GM19193 (cell line): ENCODE data around the gene ABCA2.

ENCODE experiments used
- POLR2A ChIP-seq: IDR thresholded peaks from 4 replicates; pipeline ENCODE4 v1.6.1; 2011; ENCODE audit not compliant: insufficient read depth, insufficient read length; ENCODE audit errors: extremely low read depth

The ABCA2 gene

DNA sequence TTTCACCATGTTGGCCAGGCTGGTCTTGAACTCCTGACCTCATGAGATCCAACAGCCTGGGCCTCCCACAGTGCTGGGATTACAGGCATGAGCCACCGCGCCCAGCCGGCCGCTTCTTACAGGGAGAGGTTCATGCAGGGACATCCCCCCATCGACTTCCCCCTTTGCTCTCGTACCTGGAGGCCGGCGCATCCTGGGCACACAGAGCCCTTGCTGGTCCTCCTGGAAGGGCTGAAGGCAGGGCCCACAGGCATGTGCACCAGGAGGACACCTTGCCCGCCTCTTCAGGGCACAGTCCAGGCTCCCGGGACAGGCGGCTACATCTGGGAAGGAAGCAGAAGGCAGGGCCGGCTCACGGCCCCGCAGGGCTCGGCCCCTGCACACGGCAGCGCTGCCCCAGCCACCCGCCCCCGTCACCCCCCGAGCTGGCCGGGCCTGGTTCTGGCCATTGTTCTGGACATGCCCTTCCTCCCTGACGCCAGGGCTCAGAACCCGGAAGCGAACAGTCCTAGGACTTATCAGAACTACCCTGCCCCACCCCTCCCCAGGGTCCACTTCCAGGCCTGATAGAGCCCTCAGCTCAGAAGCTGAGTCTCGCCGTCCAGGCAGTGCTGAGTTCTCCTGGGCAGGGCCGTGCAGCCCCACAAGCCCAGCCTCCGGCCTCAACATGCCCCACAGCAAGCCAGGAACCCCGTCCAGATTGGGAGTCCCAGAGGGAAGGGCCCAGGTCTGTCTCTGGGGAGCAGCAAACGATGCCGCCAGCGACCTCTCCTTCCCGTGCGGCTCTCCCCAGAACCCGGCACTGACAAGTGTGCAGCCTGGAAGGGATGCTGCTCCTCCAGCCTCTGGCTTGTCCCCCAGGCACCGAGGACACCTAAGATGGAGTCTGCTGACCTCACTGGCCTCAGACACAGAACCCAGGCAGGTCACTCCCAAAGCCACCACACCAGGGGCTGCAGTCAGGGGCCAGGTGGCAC, 15.0 kb upstream of the ABCA2 start:
- no peak for TF ChIP-seq POLR2A

DNA sequence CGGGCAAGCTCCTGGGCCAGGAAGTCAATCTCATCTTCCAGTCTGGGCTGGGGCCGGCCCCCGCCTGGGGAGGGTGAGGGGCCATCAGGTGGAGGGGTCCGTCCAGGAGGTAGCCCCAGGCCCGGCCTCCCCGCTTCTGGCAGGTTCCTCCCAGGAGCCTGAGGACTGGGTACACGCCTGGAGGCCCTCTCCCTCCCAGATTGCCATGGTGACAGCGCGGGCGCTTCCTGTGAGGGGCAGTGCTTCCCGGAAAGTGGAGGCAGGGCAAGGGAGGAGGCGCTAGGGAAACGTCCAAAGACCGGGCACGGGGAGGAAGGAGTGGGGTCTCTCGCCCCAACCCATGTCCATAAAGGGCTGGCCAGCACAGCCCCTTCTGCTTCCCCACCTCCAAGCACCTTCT, 13.1 kb upstream of the ABCA2 start:
- TF ChIP-seq POLR2A = no peak

DNA sequence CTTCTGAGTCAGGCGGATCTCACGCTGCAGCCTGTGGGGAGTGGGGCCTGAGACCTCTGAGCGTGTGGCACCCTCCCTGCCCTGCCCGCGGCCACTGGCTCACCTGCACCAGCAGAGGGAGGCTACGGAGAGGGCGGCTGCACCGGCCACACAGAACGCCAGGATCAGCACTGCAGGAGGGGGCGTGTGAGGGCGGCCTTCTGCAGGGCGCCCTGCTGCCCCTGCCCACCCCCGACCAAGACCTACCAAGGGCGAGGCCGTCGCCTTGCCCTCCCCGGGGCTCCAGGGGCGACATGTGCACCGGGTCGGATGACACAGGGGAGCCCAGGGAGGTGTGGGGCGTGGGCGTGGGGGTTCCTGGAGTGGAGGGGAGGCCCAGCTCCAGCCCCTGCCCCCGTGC, 12.5 kb upstream of the ABCA2 start:
- no peak for TF ChIP-seq POLR2A

DNA sequence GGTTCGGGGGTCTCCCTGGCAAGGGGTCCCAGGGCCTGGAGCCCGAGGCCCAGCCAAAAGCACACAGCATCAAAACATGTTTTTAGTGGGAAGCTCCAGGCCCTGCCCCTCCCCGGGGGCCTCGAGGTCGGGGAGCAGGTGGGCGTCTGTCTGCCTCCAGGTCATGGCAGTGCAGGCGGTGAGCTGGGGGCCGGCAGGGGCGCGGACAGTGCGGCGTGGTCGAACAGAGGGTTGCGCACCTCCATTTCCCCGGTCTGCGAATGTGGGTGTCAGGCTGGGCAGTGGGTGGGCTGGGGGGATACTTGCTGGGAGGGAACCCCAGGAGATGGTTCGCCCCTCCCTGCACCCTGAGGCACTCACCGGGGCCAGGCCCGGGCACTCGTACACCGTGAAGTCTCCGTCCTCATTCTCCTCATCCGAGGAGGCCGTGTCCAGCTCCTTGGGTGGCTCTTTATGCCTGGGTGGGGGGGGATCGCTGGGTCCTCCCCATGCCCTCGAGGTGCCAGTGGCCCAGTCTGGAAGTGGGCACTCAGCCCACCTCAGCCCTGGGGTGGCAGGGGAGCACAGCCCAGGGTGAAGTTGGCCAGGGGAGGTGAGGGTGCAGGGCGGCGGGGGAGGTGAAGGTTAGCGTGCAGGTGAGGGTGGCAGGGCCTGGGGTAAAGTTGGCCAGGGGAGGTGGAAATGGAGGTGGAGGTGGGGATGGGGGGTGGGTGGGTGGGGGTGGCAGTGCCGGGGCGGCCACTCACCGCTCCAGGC, 11.8 kb upstream of the ABCA2 start:
- TF ChIP-seq POLR2A = no peak

DNA sequence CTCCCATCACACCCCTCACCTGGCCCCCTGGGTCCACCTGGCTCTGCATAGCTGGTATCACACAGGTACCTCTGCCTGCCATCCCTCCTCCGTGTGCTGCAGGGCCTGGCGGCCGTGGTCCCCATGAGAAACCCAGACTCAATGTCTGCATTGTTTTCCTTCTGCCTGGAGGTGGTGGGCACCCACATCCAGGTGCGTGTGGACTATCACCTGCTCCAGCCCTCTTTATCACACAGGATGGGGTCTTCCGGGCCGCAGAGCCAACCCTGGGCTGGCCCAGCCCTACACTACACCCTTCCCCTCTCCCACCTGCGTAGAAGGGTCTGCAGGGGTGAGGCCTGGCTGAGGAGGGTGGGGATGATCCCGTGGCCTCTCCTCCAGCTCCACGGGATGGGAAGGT, 10.9 kb upstream of the ABCA2 start:
- no peak for TF ChIP-seq POLR2A

DNA sequence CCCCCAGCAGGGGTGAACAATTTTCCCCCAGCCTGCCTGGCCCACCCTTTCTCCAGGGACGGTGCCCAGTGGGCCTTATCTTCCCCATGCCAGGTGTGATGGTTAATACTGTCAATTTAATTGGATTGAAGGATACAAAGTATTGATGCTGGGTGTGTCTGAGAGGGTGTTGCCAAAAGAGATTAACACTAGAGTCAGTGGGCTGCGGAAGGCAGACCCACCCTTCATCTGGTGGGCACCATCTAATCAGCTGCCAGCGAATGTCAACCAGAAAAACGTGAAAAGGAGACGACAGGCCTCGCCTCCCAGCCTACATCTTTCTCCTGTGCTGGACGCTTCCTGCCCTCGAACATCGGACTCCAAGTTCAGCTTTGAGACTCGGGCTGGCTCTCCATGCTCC, 9.4 kb upstream of the ABCA2 start:
- TF ChIP-seq POLR2A = no peak

DNA sequence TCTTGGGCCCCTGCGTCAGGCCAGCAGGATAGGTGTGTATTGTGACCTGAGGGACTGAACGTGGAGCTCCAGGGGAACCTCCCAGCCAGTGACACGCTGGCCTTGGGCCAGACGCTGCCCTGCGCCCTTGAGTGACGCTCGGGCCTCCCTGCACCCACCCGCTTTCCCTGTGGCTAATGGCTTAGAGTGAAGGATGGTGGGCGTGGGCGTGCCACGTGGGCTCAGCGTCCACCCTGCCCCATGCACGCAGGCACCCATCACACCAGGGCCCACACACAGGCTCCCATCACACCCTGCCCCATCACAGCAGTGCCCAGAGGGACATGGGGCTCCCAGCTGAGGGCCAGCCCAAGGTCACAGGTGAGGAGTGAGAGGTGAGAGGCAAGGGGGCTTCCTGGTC, 9.0 kb upstream of the ABCA2 start:
- TF ChIP-seq POLR2A = no peak

DNA sequence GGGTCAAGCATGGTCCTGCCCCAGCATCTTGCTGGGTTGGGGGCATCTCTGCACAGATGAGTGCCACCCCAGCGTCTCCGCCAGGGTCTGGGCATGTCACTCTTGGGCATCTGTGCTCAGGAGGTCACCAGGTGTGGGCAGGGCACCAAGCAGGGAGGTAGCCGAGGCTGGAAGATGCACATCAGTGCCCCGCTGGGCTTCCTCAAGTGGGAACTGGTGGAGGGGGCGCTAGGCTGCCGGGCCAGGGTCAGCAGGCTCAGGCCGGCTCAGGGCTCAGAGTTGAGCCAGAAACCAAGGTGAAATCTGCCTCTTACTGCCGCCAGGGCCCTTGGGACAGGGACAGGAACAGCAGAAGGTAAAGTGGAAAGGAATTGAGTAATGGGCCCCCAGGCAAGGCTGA, 7.9 kb upstream of the ABCA2 start:
- TF ChIP-seq POLR2A = no peak

DNA sequence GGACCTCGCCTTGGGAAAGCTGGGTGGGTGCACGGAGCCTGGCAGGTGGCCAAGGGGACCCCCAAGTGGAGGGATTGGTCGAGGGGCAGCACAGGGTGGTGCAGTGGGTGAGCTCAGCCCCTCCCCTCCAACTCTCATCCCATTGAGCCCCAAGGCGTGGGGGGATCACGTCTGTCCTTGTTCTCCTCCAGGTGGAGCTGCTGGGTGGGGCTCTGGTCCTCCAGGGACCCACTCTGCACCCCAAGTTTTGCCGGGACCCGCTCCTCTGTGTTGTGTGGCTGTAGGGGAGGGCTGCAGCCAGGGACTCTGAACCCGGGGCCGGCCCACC, 7.4 kb upstream of the ABCA2 start:
- TF ChIP-seq POLR2A = no peak

DNA sequence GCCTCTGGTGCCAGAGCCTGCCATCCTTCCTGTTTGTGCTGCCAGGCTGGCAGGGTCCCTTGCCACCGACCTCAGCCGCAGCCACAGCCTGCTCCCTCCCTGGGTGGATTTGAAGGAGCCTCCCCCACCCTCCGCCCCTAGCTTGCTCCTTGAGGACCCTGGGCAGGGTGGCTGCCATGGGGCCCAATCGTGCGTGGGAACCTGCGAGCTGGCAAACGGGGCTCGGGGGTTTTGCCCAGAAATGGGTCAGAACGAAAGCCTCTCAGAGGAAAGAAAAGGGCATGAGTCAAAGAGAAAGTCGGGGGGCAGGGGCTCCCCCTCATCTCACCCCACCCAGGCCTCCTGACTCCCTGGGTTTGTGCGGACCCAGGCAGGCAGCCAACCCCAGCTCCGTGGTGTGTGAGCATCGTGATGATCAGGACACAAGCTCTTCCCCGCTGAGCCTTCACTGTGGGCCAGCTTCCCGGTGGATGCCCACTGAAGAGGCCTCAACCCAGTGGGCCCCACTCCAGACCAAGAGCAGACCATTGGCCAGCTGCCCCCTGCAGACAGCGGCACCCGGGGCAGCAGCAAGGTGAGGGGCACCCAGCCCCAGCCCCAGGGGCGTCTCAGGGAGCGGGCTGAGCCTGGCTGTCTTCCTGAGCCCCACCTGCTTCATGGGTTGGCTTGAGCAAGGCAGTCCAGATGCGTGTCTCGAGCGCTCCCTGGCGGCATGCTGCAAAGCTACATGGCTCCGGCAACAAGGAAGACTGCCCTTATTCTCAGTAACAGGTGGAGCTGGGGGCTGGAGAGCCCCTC, 6.9 kb upstream of the ABCA2 start:
- no peak for TF ChIP-seq POLR2A

DNA sequence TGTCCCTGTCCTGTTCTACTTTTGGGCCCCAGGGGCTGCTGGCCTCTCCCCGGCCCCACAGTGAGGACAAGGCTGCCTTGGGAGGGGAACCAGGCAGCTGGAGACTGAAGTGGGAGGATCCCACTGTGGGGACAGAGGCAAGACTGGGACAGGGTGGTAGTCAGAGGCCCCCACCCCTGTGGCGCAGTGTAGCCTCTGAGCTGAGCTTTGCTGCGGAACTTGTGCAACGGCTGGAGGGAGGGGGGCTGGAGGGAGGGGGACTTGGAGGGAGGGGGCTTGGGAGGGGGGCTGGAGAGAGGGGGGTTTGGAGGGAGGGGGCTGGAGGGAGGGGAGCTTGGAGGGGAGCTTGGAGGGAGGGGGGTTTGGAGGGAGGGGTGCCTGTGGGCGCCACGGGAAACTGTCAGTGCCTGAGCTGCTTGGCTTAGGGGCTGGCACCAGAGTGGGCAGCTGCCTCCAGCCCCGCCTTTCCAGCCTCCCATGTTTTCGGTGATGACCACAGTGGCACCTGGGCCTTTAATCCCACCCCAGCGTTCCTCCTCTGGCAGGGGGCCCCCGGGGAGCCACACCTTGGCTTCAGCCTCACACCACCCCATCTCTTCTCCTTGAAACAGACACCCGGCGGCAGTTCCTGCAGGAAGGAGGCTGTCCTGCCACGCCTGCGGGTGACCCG, 6.1 kb upstream of the ABCA2 start:
- TF ChIP-seq POLR2A = no peak

DNA sequence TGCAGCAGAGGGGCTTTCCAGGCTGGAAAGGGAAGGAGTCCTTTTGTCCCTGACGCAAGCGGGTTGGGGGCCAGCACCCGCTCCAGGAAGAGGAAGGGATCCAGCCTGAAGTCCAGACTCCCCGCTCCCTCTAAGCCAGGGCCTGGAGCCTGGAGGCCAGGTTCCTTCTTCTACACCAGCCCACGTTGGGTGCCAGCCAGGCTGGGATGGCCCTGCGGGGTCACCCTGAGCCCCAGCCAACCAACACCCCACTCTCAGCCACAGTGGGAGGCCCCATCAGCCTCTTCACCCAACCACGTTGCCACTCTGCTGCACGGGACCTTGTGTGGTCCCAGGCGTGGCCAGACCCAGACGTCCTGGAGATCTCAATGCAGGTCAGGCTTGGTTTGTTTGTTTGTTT, 4.8 kb upstream of the ABCA2 start:
- TF ChIP-seq POLR2A = no peak

DNA sequence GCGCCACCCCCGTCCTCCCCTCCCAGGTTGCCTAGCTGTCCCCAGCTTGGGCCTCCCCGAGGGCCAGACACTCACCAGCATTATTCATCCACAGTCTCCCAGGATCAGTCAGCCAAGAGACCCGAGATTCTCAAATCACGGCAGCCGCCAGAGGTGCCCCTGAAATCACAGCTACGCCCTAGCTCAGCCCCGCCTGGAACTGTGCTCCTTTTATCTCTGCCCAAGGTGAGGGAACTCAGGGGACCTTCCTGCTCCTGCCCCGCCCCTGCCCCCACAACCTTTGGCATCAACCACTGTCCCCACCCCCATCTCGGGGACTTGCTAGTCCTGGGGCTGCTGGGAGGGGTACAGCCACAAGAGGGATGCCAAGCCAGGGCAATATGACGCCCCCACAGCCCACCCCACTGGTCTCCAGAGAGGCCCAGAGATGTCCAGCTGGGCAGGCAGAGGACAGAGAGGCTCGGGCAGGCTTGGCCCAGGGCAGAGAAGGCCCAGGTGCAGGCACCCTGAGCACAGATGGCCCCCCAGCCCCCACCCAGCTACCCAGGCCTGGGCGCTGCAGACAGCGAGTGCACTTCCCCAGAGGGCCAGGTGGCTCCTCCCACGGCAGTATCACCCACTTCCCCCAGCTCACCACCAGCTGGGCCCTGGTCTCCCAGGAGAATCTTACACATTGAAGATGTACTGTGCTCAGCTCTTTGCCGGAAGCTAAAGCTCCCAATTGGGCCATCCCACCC, 4.0 kb upstream of the ABCA2 start, which contains the start of gene FUT7:
Gene FUT7 (minus strand): TSS at position 185 of the 737 bp plus-strand sequence. CDS start 97 bp downstream, at position 88.
- no peak for TF ChIP-seq POLR2A
